ENCODE measurements around the gene CDH13.

The CDH13 gene

GRCh38 chr16:82653550-82654511, 27.1 kb downstream of the CDH13 start:
- peak; percentile 95 for DNase-seq

- peak; percentile 93 for DNase-seq
Observed at GRCh38 chr16:82655072-82655714, 28.4 kb downstream of the CDH13 start.

GRCh38 chr16:82655720-82656490, 29.1 kb downstream of the CDH13 start:
- DNase-seq = no peak

GRCh38 chr16:82657239-82657638, 30.5 kb downstream of the CDH13 start:
- DNase-seq = peak; percentile 96

DNA sequence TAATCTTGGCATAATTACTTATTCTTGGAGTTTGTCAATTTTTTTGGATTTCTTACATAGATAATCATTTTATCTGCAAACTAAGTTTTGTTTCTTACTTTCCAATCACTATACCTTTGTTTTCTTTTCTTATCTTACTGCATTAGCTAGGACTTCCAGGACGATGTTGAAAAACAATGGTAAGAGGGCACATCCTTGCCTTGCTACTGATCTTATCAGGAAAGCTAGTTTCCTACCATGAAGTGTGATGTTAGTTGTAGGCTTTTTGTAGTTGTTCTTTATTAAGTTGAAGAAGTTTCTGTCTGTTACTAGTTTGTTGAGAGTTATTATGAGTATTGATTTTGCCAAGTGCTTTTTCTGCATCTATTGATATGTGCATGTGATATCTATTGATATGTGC, 31.0 kb downstream of the CDH13 start:
- no peak for DNase-seq

GRCh38 chr16:82658796-82659195, 32.0 kb downstream of the CDH13 start:
- peak; percentile 60 for DNase-seq

DNA sequence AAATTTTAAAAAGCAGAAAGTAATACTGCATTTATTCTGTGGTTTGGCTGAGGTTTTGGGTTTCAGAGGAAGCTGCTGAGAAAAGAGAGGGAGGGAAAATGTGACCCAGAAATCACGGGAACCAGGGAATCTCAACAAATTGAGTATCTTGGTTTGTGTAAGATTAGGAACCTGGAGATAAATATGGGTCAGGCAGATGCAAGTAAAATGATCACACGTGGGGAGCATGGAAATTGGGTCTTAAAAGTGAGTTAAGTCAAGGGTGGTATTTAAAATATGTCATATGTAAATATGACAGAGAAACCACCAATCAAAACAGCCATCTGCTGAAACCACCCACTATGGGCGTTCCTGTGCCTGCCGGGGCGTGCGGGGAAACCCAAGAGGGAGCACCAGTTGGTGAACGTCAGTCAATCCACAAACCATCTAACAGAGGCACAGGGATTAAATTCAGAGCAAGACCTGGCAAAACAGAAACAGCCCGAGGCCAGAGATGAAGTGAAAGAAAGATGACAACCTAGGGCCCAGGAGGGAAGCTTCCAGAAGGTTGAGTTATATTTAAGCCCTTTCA, 33.4 kb downstream of the CDH13 start:
- DNase-seq = peak; percentile 85

DNA sequence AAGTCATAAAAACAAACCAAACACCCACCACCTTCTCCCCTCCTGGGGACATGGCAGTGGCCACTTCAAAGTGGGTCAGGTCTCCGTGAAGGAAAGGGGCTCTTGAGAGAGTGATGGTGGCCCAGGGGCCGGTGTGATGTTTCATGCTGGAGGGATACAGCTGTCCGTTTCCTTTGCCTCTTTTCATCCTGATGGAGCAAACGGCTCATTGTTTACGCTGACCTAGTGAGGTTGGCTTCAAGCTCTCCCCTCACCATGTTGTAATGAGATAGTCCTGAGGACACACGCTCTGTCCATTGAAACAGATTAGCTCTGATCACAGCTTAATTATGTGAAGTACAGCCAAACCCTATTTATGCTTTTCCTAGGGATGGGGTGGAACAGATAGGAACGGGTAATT, 34.2 kb downstream of the CDH13 start:
- no peak for DNase-seq

- no peak for DNase-seq
Observed at GRCh38 chr16:82664181-82664580, 37.4 kb downstream of the CDH13 start.

GRCh38 chr16:82665025-82665424, 38.3 kb downstream of the CDH13 start:
- DNase-seq = no peak

- DNase-seq = no peak
Observed at GRCh38 chr16:82667437-82667836, 40.7 kb downstream of the CDH13 start.

GRCh38 chr16:82668094-82668493, 41.3 kb downstream of the CDH13 start:
- no peak for DNase-seq

DNA sequence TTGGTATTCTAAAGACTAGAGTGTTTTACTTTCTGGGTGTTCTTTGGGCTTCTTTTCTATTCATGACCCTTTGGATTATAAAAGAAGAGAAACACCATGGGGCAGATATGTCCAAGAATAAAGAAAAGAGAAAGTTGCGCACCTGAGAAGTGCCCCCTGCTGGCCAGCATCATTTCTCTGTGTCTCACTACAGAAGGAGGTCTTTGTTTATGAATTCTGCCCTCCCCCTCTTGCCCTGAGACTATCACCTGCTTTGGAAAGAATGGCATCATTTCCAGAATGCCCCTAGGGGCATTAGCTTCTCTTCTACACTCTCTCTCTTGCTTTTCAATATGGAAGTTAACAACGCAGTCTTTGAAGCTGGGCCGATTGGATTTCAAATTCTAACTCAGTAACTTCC, 45.0 kb downstream of the CDH13 start:
- no peak for DNase-seq

DNA sequence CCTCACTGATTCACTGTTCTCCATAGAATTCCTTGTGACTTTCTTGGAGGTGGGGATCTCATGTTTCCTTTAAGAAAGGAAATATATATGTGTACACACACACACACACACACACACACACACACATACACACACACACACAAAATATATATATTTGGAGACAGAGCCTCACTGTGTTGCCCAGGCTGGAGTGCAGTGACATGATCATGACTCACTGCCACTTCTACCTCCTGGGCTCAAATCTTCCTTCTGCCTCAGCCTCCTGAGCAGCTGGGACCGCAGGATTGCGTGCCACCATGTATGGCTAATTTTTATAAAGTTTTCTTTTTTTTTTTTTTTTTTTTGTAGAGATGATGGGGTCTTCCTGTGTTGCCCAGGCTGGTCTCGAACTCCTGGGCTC, 45.9 kb downstream of the CDH13 start:
- DNase-seq = peak; percentile 67

GRCh38 chr16:82675300-82675699, 48.5 kb downstream of the CDH13 start:
- peak; percentile 82 for DNase-seq

- DNase-seq = no peak
Observed at GRCh38 chr16:82681592-82681991, 54.8 kb downstream of the CDH13 start.

DNA sequence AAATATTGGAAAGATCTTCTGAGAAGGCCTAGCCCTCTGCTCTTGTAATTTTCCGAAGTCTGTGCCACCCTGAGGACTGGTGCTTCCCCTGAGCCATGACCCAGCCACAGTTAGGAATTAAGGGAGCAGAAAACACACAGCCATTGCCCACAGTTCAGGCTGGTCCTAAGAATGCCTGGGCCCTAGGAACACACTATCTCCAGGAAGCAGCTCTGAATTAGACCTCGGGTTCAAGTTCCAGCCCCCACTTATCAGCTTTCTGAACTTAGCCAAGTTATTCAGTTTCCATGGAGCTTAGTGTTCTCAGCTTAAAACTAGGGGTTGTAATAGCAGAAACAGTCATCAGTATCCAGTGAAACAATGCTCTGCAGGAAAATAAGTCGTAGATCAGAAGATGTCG, 56.0 kb downstream of the CDH13 start:
- no peak for DNase-seq

GRCh38 chr16:82684256-82684655, 57.5 kb downstream of the CDH13 start:
- DNase-seq = peak; percentile 66

GRCh38 chr16:82685526-82685925, 58.8 kb downstream of the CDH13 start:
- no peak for DNase-seq

DNA sequence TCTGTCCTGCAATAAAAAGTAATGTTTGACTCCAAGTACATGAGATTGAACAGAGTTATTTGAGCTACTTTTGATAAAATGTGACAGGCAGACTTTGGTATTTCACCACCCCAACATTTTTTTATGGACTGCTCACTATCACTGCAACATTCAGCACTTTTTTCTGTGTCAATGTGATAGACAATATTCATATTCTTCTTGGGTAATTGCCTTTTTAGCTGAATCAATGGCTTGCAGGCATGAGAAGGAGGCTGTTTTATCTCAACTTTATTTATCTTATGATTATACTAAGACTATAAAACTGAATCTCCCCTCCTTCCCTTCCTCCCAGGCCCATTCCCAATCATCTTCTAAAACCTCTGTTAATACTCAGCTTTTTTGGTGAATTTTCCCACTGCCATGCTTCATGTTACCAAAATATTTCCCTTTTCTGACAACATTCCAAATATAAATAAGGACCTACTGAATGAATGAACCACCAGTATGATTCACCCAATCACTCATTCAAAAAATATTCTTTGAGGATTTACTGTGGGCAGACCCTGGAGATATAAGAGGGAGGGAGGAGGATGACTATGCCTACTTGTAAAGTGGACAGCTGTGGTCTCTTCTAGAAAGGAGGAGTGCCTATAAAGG, 67.6 kb downstream of the CDH13 start:
- peak; percentile 86 for DNase-seq

GRCh38 chr16:82695806-82696205, 69.0 kb downstream of the CDH13 start:
- no peak for DNase-seq

DNA sequence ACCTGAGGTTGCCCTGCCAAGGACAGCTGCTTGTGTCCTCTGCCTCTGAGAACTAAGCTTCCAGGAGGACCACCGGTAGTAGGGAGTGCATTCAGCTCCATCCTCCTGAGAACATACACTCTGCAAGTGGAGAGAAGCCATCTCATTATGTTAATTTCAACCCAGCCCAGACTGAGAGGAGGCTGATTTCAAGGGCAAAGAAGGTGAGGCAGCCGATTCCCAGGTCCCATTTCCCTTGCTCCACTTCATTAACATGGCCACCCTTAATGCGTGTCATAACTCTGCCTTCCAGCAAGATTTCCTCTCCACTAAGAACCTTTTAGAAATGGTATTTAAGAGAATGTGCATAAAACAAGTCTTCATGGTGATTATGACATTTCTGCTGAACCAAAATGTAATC, 72.5 kb downstream of the CDH13 start:
- no peak for DNase-seq
